Stimulated activated CD4-positive, alpha-beta T cell treated with anti-CD3 and anti-CD28 coated beads, Interleukin-4, amount 100 ng/mL, for 1 hour (primary cell): ENCODE results near the gene DNAJC10.
A peak's percentile ranks its signal among the peaks of the same experiment; 100 is the strongest.
"Not testable (repeated sequence)": the region's sequence is repeated elsewhere in the genome, so short reads cannot be mapped to it uniquely, and the experiment has no call there.

ENCODE experiments used
- DNase-seq: peaks from one replicate; pipeline ENCODE4 v3.0.0-alpha.2; 2020

The DNAJC10 gene, protein sequence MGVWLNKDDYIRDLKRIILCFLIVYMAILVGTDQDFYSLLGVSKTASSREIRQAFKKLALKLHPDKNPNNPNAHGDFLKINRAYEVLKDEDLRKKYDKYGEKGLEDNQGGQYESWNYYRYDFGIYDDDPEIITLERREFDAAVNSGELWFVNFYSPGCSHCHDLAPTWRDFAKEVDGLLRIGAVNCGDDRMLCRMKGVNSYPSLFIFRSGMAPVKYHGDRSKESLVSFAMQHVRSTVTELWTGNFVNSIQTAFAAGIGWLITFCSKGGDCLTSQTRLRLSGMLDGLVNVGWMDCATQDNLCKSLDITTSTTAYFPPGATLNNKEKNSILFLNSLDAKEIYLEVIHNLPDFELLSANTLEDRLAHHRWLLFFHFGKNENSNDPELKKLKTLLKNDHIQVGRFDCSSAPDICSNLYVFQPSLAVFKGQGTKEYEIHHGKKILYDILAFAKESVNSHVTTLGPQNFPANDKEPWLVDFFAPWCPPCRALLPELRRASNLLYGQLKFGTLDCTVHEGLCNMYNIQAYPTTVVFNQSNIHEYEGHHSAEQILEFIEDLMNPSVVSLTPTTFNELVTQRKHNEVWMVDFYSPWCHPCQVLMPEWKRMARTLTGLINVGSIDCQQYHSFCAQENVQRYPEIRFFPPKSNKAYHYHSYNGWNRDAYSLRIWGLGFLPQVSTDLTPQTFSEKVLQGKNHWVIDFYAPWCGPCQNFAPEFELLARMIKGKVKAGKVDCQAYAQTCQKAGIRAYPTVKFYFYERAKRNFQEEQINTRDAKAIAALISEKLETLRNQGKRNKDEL

DNA sequence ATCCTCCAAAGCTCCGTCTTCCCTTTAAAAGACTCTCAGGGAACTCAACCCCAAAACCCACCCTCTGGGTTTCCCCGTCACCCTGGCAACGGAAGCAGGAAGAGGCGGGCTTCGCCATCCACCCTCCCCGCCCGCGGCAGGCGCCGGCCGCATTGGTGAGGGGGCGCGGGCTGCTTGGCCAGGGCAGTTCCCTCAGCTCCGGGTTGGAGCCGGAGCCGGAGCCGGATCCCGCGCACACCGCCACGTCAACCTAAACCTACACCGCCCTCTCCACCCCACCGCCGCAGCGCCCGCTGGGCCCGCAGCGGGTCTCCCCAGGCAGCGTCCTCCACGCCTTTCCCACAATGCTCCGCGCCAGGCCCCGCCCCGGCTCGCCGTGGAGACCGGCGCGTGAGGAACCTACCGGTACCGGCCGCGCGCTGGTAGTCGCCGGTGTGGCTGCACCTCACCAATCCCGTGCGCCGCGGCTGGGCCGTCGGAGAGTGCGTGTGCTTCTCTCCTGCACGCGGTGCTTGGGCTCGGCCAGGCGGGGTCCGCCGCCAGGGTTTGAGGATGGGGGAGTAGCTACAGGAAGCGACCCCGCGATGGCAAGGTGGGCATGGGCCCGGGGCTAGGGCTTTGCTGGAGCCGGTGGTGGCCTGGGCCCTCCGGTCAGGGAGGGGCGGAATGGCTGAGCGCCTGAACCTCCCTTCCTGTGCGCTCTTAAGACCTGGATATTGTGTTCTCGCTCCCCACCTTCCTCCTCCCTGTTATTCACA, at the start of gene DNAJC10:
DNAJC10 (plus strand) TSS at position 366 of the 758 bp plus-strand sequence. CDS start 1,830 bp downstream, outside the sequence.
- peak; percentile 88 for DNase-seq

DNA sequence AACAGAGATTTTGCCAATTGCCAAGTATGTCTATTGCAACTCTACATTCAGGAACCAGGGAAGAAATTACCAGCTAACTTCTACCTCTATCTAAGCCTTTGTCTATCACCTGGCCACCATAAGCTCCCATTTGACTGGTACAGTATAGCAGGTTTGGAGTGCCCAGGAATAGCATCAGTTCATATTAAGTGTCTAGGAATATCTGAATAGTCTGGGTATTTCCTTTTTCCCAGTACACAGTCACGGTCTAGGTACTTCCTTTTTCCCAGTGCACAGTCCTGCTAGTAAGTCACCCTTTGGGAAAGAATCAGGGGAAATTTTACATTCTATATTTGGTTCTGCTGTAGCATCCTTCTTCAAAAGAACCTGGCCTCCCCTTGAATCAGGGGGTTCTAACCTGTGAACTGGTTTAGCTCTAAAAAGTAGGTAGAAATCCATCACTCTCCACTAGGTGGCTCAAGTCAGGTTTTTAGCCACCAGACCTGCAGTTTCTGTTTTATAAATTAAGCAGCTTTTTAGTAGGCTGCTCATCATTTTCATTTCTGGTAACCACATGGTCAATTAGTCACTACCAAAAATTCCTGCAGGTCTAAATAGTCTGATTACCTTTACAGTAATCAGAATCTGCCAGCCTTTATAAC, 49.3 kb upstream of the DNAJC10 start:
- no peak for DNase-seq

DNA sequence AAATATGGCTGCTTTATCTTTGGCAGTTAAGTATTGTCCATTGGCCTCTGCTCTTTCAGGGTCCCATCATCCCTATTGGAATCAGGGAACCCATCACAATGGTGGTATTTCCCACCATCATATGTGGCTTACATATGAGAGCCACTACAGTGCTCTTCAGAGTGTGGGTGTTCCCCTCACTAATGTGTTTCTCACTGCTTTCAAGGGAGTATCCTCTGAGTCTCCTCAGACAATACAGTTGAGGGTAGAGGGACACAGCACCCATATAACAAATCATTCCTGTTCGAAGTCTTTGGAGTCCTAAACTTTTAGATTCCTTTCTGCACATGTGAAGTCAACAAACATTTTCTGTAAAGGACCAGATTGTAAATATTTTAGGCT, 48.8 kb upstream of the DNAJC10 start:
- no peak for DNase-seq

DNA sequence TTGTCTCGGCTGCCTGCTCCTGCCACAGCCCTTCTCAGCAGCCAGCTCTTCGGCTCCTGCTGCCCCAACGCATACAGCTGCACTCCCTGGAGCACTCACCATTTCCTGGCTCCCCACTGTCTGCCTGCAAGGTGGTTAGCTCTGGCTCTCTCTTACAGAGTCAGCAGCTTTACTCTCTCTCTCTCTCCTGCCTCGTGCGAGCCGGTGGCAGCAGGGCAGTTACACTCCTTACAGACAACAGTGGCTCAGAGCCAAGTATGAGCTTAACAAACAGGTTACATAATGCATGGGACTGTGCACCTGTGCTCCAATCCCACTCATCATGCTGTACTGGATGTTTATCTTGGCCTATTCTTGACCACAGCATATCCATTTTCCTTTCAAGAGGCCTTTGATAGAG, 47.4 kb upstream of the DNAJC10 start:
- DNase-seq = no peak

DNA sequence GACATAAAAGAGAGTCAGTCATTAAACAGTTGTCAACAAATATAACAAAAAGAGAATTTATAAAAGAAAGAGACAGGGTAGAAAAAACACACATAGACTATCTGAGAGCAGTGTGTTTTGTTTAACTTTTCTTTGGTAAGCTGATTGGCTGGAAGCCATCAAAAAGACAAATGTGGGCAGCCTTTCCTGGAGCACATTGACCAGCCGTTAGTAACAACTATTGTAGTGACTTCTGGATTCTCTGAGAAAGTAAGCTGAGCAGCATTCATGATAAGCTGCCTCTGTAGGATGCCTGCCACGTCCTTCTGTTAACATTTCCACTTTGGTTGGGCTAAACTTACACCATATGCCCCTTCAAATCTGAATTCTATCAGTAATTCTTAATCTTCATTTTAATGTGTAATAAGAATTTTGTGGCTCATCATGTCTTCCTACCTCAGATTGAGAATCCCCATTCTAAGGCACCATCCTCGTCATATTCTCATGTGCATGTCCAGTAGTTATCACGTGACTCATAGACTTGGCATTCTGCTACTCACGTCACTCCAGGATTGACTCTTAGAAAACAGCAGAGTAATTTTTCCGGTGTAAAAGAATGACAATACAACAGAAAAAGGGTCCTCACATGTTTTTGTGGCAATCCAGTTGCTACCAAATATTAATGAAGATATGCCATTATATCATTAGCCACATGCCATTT, 43.4 kb upstream of the DNAJC10 start:
- DNase-seq = no peak

DNA sequence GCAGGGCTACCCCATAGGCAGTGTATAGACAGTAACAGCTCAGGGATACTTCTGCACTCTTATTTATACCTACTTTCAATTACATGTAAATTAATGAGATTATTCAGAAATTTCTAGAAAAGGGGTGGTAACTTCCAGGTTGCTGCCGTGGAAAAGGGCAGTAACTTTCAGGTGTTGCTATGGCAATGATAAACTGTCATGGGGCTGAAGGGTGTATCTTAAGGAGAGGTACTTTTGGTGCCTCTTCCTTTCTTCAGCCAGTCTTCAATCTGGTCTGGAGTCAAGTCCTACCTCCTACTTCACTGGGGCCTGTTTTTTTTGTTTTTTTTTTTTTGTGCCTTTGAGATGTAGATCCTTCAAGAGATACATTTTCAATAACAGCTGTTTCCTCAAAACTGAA, 35.2 kb upstream of the DNAJC10 start:
- no peak for DNase-seq

DNA sequence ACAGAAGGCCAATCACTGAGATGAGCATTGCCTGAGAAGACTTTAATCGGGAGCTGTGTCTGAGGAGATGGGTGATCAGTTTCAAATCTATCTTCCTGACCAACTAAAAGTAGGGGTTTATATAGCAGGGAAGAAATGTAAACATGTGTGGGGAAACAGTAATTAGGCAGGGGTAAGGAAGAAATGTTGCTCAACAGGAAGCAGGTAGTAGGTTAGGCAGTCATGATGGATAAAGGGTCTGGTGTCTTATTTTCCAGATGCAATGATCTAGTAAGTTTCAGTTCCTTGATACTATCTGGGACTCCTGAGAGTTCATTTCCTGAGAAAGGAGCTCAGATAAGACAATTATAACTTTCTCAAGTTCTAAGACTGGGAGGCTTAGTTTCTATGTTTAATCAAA, 33.8 kb upstream of the DNAJC10 start:
- DNase-seq = no peak

DNA sequence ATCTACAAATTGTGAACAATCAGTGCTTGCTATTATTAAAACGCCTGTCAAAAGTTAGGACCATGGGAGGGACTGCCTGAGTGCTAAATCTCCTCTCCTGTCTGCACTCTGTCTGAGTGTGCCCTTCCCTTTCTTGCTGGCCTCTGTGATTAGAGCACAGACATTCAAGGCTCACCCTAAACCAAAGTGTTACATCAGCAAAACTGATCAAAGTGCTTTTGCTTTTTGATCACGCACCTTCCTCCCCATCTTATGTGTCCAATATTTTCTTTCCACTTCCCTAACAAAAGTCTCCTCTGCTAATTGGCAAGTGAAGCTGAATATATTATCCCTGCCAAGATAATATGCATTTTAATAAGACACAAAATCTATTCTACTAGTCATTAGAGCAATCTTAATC, 30.5 kb upstream of the DNAJC10 start:
- no peak for DNase-seq

DNA sequence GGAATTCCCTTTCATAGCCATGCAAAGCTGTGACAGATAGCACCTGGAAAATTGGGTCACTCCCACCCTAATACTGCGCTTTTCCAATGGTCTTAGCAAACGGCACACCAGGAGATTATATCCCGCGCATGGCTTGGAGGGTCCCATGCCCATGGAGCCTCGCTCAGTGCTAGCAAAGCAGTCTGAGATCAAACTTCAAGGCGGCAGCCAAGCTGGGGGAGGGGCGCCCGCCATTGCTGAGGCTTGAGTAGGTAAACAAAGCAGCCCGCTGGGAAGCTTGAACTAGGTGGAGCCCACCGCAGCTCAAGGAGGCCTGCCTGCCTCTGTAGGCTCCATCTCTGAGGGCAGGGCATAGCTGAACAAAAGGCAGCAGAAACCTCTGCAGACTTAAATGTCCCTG, 29.3 kb upstream of the DNAJC10 start:
- not testable (repeated sequence) for DNase-seq

DNA sequence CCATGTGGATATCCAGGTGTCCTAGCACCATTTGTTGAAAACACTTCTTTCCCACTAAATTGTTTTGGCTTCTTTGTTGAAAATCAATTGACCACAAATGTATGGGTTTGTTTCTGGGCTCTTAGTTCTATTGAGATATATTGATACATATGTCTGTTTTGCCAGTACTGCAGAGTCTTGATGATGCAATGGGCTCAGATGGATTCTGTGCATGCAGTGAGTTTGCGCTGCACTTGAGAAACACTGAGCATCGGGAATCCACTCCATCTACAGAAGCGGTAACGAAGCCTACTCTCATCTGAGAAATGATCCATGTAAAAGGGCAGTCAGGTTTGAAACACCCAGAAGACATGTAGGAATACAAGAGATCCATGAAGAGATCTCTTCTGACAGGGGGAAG, 21.9 kb upstream of the DNAJC10 start:
- no peak for DNase-seq

DNA sequence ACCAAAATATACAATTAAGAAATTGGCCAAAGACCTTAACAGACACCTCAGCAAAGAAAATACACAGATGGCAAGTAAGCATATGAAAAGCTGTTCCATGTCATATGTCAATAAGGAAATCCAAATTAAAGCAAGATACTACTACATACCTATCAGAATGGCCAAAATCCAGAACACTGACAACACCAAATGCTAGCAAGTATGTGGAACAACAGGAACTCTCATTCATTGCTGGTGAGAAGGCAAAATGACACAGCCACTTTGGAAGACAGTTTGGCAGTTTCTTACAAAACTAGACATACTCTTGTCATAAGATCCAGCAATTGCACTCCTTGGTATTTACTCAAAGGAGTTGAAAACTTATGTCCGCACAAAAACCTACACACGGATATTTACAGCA, 20.3 kb upstream of the DNAJC10 start:
- DNase-seq = no peak

DNA sequence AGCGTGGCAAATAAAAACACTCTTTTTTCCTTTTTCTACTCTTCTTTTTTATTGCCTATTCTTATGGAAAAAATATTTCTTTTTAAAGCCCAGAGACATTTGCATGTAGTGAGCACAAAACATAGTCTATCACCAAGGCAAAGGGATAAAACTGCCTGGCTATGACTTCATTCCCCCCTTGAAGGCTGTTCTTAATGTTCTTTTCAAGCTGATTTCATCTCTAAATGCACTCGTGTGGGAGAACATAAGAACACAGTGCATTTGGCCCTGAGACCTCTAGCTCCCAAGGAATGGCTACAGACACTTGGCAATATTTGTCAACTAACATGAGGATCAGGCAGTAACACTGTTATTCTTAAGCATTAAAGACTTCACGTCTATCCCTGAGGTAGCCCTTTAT, 17.4 kb upstream of the DNAJC10 start:
- DNase-seq = no peak

DNA sequence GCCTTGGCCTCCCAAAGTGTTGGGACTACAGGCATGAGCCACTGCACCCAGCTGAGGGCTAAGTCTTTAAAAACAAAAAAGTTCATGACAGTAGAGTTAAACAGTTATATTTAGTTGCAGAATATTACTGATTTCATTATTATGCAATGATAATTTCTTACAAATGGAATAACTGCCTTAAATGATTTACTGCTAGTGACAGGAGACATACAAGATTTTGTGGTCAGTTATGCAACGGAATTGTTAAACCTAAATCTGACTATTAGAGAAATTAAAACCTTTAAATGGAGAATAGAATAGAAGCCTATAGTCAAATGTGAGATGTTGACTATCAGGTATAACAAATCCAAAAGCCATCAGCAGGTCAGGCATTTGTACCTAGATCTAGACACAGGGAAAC, 10.3 kb upstream of the DNAJC10 start:
- no peak for DNase-seq

DNA sequence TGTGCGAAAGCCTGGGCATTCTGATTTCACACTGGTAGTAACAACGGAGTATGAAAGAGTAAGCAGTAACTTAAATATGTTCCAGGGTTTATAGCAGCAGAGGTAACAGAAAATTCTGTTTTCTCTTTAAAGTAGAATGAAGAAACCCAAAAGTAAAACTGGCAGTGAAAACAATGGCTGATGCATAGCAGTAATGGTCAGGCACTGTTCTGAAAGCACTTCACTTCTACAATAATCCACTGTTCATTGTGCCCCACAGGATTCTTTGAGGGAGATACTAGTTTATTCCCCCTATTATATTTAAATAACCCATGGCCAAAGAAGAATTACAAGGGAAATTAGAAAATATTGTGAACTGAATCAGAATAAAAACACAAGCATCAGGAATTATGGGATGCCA, 9.3 kb upstream of the DNAJC10 start:
- DNase-seq = no peak

DNA sequence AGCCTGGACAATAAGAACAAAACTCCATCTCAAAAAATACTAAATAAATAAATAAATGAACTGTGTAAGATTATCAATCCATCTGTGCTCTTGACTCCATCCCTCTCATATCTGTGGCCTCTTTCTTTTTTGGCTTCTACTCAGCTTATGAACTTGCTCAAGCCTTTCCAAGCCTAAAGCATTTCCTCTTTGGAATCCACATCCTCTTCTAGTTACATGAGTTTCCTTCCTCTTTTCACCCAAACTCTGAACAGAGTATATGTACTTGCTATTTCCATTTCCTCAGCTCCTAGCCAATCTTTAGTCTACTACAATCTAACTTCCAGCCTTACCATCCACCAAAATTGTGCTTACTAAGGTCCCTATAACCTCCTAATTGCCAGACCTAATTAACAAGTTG, 2.5 kb upstream of the DNAJC10 start:
- DNase-seq = no peak

DNA sequence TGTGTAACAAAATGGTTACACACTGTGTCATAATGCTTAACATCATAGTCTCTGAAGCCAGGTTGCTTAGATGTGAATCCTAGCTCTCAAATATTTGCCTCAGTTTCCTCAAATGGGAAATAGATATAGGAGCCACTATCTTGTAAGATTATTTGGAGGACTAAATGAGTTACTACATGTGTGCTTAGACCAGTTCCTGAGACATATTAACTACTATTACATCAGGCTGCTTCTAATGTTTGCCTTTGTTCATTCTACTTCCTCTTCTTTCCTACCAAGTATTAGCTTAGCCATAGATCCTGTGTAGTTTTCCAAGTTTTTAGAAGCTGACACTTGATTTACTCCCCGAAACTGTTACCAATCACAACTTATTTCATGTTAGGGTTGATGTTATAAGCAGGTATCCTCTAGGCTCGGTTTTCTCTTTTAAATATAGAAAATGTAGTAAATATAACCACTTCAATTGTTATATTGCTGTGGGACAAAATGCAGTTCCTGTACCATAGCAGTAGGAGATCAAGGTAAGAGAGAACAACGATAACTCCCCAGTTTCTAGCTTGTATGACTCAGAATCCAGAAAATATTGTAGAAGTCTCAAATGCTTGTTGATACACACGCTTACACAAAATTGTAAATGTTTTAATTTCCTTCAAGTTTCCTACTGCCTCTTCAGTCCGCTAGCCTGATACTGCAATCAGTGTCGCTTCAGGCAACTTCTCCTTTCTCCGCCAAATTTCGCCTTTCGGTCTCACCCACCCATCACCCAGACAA, 751 bp upstream of the DNAJC10 start:
- DNase-seq = no peak

DNA sequence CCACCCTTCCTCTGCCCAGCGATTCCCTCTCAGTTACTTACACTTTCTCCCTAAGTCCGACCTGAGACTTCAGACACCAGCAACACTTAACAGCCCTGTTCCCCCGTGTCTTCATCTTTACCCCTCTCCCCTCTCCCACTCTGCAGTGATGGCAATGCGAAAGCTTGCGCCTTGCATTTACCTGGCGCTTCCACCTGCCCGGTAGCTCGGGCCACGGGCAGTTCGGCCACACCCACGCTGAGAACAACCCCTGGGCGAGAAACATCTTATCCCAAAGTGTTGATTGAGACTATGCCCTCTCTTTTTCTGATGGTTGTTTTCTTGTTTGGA, 558 bp downstream of the DNAJC10 start:
- no peak for DNase-seq

DNA sequence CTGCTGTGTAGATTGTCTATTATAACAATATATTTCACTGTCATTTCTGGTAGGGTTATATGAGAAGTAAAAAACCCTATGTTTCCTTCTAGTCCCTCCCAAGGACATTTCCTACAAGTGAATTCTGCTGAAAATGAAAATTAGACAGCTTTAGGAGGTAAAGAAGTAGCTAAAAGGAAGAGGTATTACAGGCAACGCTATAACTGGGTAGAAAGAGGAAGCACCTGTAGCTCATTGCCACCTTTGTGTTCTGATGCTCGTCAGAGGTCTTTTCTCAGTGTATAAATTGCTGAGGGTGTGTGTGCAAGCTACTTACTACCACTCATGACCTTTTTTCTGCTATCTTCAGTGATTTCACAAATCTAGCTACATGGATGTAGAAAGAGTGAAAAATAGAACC, 1.4 kb downstream of the DNAJC10 start:
- no peak for DNase-seq

DNA sequence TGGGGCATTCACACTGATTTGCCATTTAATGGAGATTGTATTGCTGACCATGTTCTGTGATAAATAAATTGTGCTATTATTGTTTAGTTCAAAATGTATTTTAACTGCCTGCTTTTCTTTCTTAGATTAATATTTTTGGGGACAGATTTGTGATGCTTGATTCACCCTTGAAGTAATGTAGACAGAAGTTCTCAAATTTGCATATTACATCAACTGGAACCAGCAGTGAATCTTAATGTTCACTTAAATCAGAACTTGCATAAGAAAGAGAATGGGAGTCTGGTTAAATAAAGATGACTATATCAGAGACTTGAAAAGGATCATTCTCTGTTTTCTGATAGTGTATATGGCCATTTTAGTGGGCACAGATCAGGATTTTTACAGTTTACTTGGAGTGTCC, 1.8 kb downstream of the DNAJC10 start:
- DNase-seq = no peak

DNA sequence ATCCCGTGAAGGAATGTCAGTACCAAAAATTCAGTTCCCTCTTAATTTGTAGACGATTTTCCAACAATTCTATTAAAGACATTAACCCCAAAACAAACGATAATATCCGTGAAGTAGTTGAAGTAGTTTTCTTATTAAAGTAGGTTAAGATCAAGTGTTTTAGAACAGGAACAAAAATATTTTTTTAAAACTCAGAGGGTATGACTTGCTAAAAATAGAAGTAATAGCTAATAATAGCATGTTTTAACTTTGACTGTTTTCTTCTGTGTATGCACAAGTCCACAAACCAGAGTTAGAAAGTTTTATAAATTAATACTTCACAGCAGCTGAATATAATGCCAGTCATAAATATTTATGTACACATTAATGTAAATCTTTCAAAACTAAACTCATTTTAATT, 2.4 kb downstream of the DNAJC10 start:
- no peak for DNase-seq

DNA sequence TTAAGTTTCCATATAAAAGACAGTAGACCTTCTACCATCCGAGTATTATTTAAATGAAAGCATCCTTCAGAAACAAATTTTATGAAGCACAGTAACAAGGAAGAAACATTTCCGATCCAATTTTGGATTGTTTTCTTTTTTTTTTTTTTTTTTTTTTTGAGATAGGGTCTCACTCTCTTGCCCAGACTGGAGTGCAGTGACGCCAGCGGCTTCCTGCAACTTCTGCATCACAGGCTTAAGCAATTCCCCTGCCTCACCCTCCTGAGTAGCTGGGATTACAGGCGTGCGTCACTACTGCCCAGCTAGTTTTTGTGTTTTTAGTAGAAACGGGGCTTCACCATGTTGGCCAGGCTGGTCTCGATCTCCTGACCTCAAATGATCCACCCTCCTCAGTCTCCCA, 3.1 kb downstream of the DNAJC10 start:
- not testable (repeated sequence) for DNase-seq

DNA sequence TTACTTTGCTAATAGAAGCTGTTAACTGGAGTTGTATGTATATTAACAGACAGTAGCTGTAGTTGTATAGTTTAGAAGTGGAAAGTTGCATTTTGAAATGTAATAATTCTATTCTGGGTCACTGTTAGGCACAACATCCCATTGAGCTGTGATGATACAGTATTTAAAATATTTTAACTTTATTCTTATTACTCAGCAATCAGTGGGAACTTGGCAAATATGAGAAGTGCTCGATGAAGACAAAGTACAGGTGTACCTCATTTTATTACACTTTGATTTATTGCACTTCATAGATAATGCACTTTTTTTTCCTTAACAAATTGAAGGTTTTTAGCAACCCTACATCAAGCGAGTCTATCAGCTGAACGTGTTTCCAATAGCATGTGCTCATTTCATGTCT, 8.6 kb downstream of the DNAJC10 start:
- DNase-seq = no peak
